HCT116 (cell line): ENCODE results near the gene CERK. TPM values are rescaled to one million over a fixed set of nuclear protein-coding genes. Genes with fewer than 3 reads are reported as not detected.

ENCODE experiments used
- ATAC-seq: fragments of 200-7000 bp; cut with Tn5 transposase; 2 replicates; pipeline ENCODE4 v1.9.1; 2020; ENCODE audit warnings: mild to moderate bottlenecking, moderate library complexity
- BruUV-seq: library from RNA; stranded (reverse); fragments of 400-500 nt; replicated peaks from 2 replicates; lab custom pipeline; 2021; lab: Mats Ljungman, UMichigan
- CTCF ChIA-PET: fragments of 300-600 bp; sonication (Branson Sonifier 250); formaldehyde crosslinking; loops from one replicate; lab custom pipeline; 2021; ENCODE audit warnings: antibody characterized with exemption; lab: Charles Lee
- POLR2A ChIA-PET: fragments of 300-600, 350-600 bp; sonication (Branson Sonifier 250); formaldehyde crosslinking; loops from one replicate; lab custom pipeline; 2021; ENCODE audit warnings: antibody characterized with exemption; lab: Charles Lee
- RAD21 ChIA-PET, 2 experiments: fragments of 300-600 bp; sonication (Branson Sonifier 250); formaldehyde crosslinking; loops; one replicate each; lab custom pipeline; 2023; ENCODE audit warnings: low total read pairs in 2 of 2; ENCODE audit not compliant: uncharacterized antibody in 2 of 2, unreplicated experiment in 2 of 2, low non-redundant PET in 1 of 2; lab: Charles Lee
- DNase-seq: peaks from one replicate; pipeline ENCODE4 v3.0.0-alpha.2; 2010; ENCODE audit warnings: low read depth, low spot score
- H2AFZ ChIP-seq: fragments of 200-600 bp; shearing (Covaris generic), sonication (generic); 2 replicates; pipeline ENCODE4 v1.6.1; 2017; ENCODE audit warnings: low read depth, mixed run types, mixed read lengths, antibody characterized with exemption, low read length; ENCODE audit not compliant: poor library complexity, severe bottlenecking
- H3K27ac ChIP-seq: 2 replicates; pipeline ENCODE4 v1.5.1; 2012; ENCODE audit warnings: low read depth, low read length
- H3K27me3 ChIP-seq: fragments of 200-600 bp; sonication (generic); 2 replicates; pipeline ENCODE4 v1.6.1; 2016; ENCODE audit warnings: mixed run types, low read length, mixed read lengths; ENCODE audit not compliant: insufficient read depth
- H3K36me3 ChIP-seq, 2 experiments: fragments of 200-500 bp in 1 of 2; fragments of 200-600 bp in 1 of 2; sonication (Bioruptor generic) in 1 of 2; sonication (generic) in 1 of 2; 2 replicates each; pipeline versions ENCODE4 v1.5.1 to v1.6.1; 2014 to 2016; ENCODE audit warnings: low read length in 2 of 2, inconsistent platforms in 1 of 2, mixed read lengths in 1 of 2, mixed run types in 1 of 2; ENCODE audit not compliant: insufficient read depth in 2 of 2, control insufficient read depth in 1 of 2
- H3K4me1 ChIP-seq, 2 experiments: fragments of 200-600 bp in 1 of 2; sonication (generic) in 1 of 2; 2 replicates each; pipeline versions ENCODE4 v1.5.1 to v1.6.1; 2012 to 2017; ENCODE audit warnings: low read length in 2 of 2, inconsistent platforms in 1 of 2, mild to moderate bottlenecking in 1 of 2, mixed read lengths in 1 of 2, mixed run types in 1 of 2, moderate library complexity in 1 of 2; ENCODE audit not compliant: insufficient read depth in 2 of 2, control insufficient read depth in 1 of 2
- H3K4me2 ChIP-seq: fragments of 200-600 bp; sonication (generic); 2 replicates; pipeline ENCODE4 v1.6.1; 2017; ENCODE audit warnings: mixed run types, low read length, mixed read lengths
- H3K4me3 ChIP-seq, 2 experiments: fragments of 200-600 bp in 1 of 2; sonication (generic) in 1 of 2; replicated peaks in 1 of 2; 2 replicates each; pipeline ENCODE4 v1.5.1; 2011 to 2016; ENCODE audit warnings: low read length in 2 of 2, control low read depth in 1 of 2, low read depth in 1 of 2, mild to moderate bottlenecking in 1 of 2, mixed read lengths in 1 of 2, mixed run types in 1 of 2
- H3K79me2 ChIP-seq: fragments of 200-600 bp; sonication (generic); 2 replicates; pipeline ENCODE4 v1.6.1; 2017; ENCODE audit warnings: mild to moderate bottlenecking, mixed run types, low read length, moderate library complexity, mixed read lengths; ENCODE audit not compliant: insufficient read depth
- H3K9ac ChIP-seq: fragments of 200-600 bp; sonication (generic); 2 replicates; pipeline ENCODE4 v1.6.1; 2016; ENCODE audit warnings: low read length, mixed read lengths
- H3K9me2 ChIP-seq: fragments of 200-600 bp; sonication (generic), shearing (Covaris generic); 2 replicates; pipeline ENCODE4 v1.6.1; 2017; ENCODE audit warnings: mixed run types, mild to moderate bottlenecking, moderate library complexity; ENCODE audit not compliant: insufficient read depth
- H3K9me3 ChIP-seq, 2 experiments: fragments of 200-500 bp in 1 of 2; fragments of 200-600 bp in 1 of 2; sonication (Bioruptor generic) in 1 of 2; sonication (generic) in 1 of 2; 2 replicates each; pipeline ENCODE4 v1.6.1; 2014 to 2017; ENCODE audit warnings: low read length in 2 of 2, mixed read lengths in 2 of 2, inconsistent platforms in 1 of 2, low read depth in 1 of 2, mild to moderate bottlenecking in 1 of 2, mixed run types in 1 of 2, moderate library complexity in 1 of 2; ENCODE audit not compliant: control insufficient read depth in 1 of 2, insufficient read depth in 1 of 2
- H4K20me1 ChIP-seq: fragments of 200-600 bp; sonication (generic), shearing (Covaris generic); 2 replicates; pipeline ENCODE4 v1.6.1; 2017; ENCODE audit warnings: mixed run types, mild to moderate bottlenecking, moderate library complexity; ENCODE audit not compliant: insufficient read depth
- ATF3 ChIP-seq: IDR thresholded peaks from 2 replicates; pipeline ENCODE4 v1.6.1; 2012
- ELF1 ChIP-seq: IDR thresholded peaks from 2 replicates; pipeline ENCODE4 v1.6.1; 2012; ENCODE audit warnings: low read depth, borderline replicate concordance
- EZH2 ChIP-seq: fragments of 200-600 bp; sonication (generic); IDR thresholded peaks from 2 replicates; pipeline ENCODE4 v1.6.1; 2017; ENCODE audit warnings: antibody characterized with exemption, mixed run types
- EZH2phosphoT487 ChIP-seq: fragments of 200-600 bp; IDR thresholded peaks from 2 replicates; pipeline ENCODE4 v1.6.1; 2018; ENCODE audit warnings: antibody characterized with exemption, borderline replicate concordance
- FOSL1 ChIP-seq: IDR thresholded peaks from 2 replicates; pipeline ENCODE4 v1.6.1; 2012; ENCODE audit warnings: low read depth
- MAX ChIP-seq: IDR thresholded peaks from 2 replicates; pipeline ENCODE4 v1.6.1; 2012
- POLR2A ChIP-seq: IDR thresholded peaks from 2 replicates; pipeline ENCODE4 v1.7.0; 2011; ENCODE audit warnings: borderline replicate concordance; ENCODE audit not compliant: insufficient read depth, insufficient read length; ENCODE audit errors: extremely low read depth
- RAD21 ChIP-seq: IDR thresholded peaks from 2 replicates; pipeline ENCODE4 v1.6.1; 2012; ENCODE audit warnings: low read depth, mild to moderate bottlenecking
- REST ChIP-seq: IDR thresholded peaks from 2 replicates; pipeline ENCODE4 v1.6.1; 2012; ENCODE audit warnings: low read depth
- SIN3A ChIP-seq: IDR thresholded peaks from 2 replicates; pipeline ENCODE4 v1.6.1; 2012; ENCODE audit warnings: low read depth
- SRF ChIP-seq: IDR thresholded peaks from 2 replicates; pipeline ENCODE4 v1.6.1; 2012; ENCODE audit warnings: low read depth
- YY1 ChIP-seq: IDR thresholded peaks from 2 replicates; pipeline ENCODE4 v1.6.1; 2011; ENCODE audit warnings: low read length, low read depth, moderate library complexity, mild to moderate bottlenecking; ENCODE audit not compliant: insufficient replicate concordance; ENCODE audit errors: extremely low read depth
- intact Hi-C: fragments of 100-400 bp; cut with micrococcal nuclease; formaldehyde crosslinking; loops from 2 replicates; pipeline ENCODE4 v1.10.0; 2022
- total RNA-seq: library from RNA; stranded (reverse); gene quantifications from one replicate; pipeline ENCODE4 v1.2.1, GENCODE V29; 2021; ENCODE audit not compliant: unreplicated experiment
- TF ChIP-seq, protein P1 (sequence below): IDR thresholded peaks from 2 replicates; pipeline ENCODE4 v1.6.1; 2011; ENCODE audit warnings: mild to moderate bottlenecking, low read length, moderate library complexity; ENCODE audit not compliant: insufficient replicate concordance; ENCODE audit errors: extremely low read depth

Gene CERK
- total RNA-seq, 1 experiment from 2014 or later: 35.0 TPM

- RAD21 ChIA-PET: no interaction called here
- no peaks in the 10 kb centered on the region for H3K9me3 ChIP-seq
- no peaks in the 10 kb centered on the region for H3K9me2 ChIP-seq
- no peaks in the 10 kb centered on the region for H4K20me1 ChIP-seq
- no peaks in the 10 kb centered on the region for H3K4me1 ChIP-seq
- no peaks in the 10 kb centered on the region for H3K27me3 ChIP-seq
- peaks cover 6 to 10% of the 10 kb centered on the region in 2 experiments; a peak in 3 of 4 replicates for H3K36me3 ChIP-seq
- CTCF ChIA-PET: no interaction called here
- H3K27ac ChIP-seq: no peak overlapping the region
- no peak for TF ChIP-seq REST
- TF ChIP-seq ATF3: no peak
- TF ChIP-seq RAD21: no peak
- DNase-seq: no peak
- H2AFZ ChIP-seq: no peak overlapping the region
- POLR2A ChIA-PET: no interaction called here
- no peak for ATAC-seq
- H3K4me2 ChIP-seq: no peak overlapping the region
- intact Hi-C loops: no loop called here
- H3K9ac ChIP-seq: no peak overlapping the region
- H3K4me3 ChIP-seq: no peak overlapping the region
- H3K79me2 ChIP-seq: no peaks in the 10 kb centered on the region
- BruUV-seq: no TSS peak
Measured at GRCh38 chr22:46684706-46685105, 53.3 kb downstream of the CERK start.

- Histone ChIP-seq H3K27ac (no peak overlapping the region), H3K4me2 (no peak overlapping the region), H3K9ac (no peak overlapping the region), H3K4me3 (no peak overlapping the region), H2AFZ (no peak overlapping the region), H3K4me1 (no peaks in the 10 kb centered on the region), H3K9me2 (no peaks in the 10 kb centered on the region), H3K27me3 (no peaks in the 10 kb centered on the region), H3K9me3 (no peaks in the 10 kb centered on the region), H3K79me2 (no peaks in the 10 kb centered on the region), H3K36me3 (peaks cover 6 to 7% of the 10 kb centered on the region in 2 experiments; a peak in 1 of 4 replicates), H4K20me1 (no peaks in the 10 kb centered on the region)
- no TSS peak for BruUV-seq
- DNase-seq: no peak
- ChIA-PET RAD21 (interaction anchor here in 1 of 2 experiments (0.6 kb wide), 1 partner anchor 118 kb away, joined by 3 read pairs; no protein-coding TSS in a partner anchor), POLR2A (no interaction called here), CTCF (no interaction called here)
- ATAC-seq: no peak
- intact Hi-C loops: no loop called here
- TF ChIP-seq ELF1 (no peak), EZH2 (no peak), EZH2phosphoT487 (no peak), SIN3A (no peak), YY1 (no peak), ATF3 (no peak), SRF (no peak), RAD21 (no peak), FOSL1 (no peak), POLR2A (no peak), MAX (no peak)
- TF ChIP-seq, protein P1, sequence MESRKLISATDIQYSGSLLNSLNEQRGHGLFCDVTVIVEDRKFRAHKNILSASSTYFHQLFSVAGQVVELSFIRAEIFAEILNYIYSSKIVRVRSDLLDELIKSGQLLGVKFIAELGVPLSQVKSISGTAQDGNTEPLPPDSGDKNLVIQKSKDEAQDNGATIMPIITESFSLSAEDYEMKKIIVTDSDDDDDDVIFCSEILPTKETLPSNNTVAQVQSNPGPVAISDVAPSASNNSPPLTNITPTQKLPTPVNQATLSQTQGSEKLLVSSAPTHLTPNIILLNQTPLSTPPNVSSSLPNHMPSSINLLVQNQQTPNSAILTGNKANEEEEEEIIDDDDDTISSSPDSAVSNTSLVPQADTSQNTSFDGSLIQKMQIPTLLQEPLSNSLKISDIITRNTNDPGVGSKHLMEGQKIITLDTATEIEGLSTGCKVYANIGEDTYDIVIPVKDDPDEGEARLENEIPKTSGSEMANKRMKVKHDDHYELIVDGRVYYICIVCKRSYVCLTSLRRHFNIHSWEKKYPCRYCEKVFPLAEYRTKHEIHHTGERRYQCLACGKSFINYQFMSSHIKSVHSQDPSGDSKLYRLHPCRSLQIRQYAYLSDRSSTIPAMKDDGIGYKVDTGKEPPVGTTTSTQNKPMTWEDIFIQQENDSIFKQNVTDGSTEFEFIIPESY: no peak
Measured at GRCh38 chr22:46682011-46682731, 55.9 kb downstream of the CERK start.
